ENCODE measurements around the gene CHST9.
A peak's percentile ranks its signal among the peaks of the same experiment; 100 is the strongest.
"Not testable (repeated sequence)": the region's sequence is repeated elsewhere in the genome, so short reads cannot be mapped to it uniquely, and the experiment has no call there.

The CHST9 gene

DNA sequence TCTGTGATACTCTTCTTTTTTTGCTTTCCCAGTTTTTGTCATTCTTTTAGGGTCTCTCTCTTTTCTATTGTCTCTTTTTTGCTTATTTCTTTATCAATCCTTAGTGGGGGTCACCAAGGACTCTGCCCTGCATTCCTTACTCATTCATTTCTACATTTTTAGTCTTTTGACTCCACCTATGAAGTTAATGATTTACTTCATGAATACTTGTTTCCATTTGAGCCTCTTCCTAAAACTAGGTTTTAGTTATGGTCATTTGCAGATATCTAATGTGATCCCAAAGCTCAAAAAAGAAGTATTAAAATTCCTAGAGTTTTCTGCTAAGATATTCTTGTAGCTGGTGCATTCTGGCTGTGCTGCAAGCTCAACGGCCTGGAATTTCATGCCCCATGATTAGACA lies 170.3 kb downstream of the CHST9 start:
- DNase-seq (ENCODE audit: extremely low spot score, insufficient read length, low read depth) (no peak), FAIRE-seq (no peak)

DNA sequence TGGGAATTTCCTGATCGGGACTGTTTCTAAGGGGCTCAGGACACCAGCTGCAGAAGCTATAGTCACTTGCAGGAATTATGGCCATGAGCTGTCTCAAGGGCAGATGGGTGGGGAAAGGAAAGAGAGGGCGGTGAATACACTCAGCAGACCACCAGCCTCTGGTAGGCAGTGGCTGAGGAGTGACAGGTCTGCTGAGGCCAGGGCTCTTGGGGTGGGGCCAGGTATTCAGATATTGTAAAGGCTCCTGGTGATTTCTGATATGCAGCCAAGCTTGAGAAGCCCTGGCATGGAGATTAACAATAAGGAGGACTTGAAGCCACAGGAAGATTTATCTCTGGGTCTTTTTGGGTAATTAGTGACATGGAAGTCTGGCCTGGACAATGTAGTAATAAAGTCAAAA lies 174.3 kb downstream of the CHST9 start:
- no peak for FAIRE-seq
- DNase-seq (ENCODE audit: extremely low spot score, insufficient read length, low read depth), result no peak

DNA sequence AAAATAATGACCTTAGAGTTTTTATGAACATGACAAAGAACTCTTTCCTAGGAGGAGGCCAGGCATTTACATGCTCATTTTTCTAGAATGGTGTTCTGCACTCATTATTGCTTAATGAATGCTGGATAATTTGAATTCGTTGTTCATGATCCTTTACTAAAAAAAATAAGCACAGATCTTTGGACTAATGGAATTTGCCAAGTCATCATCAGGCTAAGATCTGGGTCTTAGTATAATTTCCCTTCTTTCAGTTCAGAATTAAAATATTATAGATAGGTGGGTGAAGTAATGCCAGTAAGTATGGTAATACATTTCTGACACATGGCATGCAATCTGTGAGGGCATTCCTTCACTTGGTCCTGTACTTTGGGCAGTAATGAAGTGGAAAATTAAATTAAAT lies 175.8 kb downstream of the CHST9 start:
- DNase-seq (ENCODE audit: extremely low spot score, insufficient read length, low read depth) (no peak), FAIRE-seq (no peak)

DNA sequence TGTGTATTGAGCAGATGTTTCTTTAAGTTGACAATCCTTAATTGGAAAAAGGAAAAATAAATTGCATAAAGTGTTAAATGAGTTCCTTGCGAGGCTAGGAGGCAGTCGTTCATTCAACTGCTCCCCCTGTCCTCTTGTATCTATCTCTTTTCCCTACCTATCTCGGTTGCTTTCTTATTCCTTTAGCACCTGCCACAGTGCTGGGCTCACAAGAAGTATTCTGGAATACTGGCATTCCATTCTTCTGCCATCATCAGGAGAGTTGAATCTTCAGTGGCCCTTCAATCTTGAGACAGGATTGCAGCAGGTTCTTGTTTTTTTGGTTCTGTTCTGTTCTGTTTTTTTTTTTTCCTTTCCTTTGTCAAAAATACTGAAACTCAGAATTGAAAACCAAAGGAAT lies 176.5 kb downstream of the CHST9 start:
- no peak for DNase-seq (ENCODE audit: extremely low spot score, insufficient read length, low read depth)
- no peak for FAIRE-seq

DNA sequence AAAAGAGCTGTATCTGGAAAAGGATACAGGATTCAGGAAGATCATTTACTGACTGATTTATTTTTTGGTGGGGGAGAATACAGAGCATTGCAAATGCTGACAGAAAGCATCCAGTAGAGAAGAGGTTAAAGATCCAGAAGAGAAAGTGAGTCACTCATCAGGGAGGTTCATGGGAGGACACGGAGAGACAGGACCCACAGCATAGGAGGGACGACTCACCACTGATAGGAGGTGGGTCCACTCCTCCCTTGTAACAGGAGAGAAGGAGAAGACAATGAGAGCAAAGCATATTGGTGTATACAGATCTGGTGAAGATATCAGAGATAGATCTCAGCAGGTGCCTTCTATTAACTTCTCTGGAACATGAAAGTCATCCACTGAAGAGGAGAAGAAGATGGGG lies 177.2 kb downstream of the CHST9 start:
- DNase-seq (ENCODE audit: extremely low spot score, insufficient read length, low read depth) (no peak), FAIRE-seq (no peak)

DNA sequence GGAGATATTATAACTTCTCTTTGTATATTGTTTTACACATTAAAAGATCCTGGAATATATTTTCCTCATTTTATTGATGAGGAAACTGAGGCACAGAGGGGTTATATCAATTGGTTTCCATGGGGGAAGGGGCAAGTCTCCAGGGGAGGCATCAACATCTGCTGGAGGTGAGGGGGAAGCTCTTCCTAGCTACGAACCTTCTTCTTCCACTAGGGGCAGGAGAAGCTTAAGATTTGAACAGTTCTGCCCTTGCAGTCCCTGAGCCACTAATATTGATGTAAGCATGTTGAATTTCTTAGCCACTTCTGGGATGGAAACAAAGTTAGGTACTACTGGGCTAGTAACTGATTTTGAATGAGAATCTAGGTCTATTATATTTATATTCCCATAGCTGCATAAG lies 179.5 kb downstream of the CHST9 start:
- no peak for DNase-seq (ENCODE audit: extremely low spot score, insufficient read length, low read depth)
- FAIRE-seq, result no peak

DNA sequence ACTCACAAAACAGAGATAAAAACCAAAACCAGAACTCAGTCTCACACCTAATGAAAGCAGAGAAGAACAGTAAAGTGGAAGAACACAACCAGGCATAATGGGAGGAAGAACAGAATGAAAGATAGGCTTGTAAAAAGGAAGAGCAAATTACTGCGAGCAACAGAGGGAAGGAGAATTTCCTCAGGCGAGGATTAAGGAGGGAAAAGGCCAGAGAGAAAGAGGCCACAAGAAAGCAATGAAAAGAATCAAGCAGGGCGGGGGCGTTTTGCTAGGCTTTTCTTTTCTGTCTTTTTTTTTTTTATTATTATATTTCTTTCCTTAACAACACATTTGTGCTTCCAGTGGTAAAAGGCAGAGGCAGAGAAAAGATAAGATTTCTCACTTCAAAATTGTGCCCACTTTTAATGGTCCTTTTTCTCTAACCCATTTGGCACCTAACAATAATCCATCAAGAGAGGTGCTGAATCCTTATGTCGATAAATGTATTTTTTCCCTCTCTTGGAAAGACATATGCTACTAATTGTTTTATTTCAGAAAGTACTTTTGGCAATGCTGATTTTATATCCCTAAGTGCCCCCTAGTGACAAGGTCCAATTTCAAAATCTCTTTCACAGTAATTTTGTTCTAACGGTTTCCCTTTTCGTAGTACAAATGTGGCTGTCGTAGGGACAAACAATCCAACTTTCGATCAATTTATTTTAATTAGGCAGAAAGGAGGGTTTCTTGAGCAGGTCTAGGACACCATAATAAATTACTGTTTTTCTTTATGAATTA lies 180.9 kb downstream of the CHST9 start:
- DNase-seq (ENCODE audit: extremely low spot score, insufficient read length, low read depth) (no peak), FAIRE-seq (no peak)

DNA sequence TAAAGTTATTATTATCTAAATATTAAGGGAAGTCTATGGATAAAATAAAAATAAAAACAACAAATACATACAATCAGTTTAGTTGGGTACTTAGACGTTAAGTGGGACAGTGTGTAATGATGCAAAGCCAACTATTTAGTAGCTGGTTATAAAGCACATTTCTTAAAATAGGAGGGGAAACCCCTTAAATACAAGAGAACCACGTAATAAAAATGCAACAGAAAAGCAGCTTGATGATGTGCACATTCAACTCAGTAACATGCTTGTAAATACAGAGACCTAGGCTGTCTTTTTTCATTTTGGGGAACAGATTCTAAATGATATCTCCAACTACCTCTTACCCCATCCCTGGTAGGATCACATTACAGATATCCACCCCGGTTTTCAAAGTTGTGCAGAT lies 185.3 kb downstream of the CHST9 start:
- FAIRE-seq (no peak), DNase-seq (ENCODE audit: extremely low spot score, insufficient read length, low read depth) (no peak)

DNA sequence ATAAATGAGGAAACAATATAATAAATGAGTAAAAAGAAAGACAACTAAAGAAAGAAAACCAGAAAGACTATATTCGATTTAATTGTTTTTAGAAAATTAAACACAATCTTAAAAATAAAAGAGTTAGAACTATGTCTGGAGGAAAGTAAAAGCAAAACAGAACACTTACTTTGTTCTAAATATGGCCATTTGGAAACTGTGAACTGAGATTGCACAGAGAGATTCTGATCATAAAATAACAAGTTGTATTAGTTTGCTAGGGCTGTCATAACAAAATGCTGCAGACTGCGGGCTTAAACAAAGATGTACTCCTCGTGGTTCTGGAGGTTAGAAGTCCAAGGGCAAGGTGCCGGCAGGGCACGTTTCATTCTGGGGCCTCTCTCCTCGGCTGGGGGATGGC lies 191.5 kb downstream of the CHST9 start:
- FAIRE-seq (no peak), DNase-seq (ENCODE audit: extremely low spot score, insufficient read length, low read depth) (no peak)

DNA sequence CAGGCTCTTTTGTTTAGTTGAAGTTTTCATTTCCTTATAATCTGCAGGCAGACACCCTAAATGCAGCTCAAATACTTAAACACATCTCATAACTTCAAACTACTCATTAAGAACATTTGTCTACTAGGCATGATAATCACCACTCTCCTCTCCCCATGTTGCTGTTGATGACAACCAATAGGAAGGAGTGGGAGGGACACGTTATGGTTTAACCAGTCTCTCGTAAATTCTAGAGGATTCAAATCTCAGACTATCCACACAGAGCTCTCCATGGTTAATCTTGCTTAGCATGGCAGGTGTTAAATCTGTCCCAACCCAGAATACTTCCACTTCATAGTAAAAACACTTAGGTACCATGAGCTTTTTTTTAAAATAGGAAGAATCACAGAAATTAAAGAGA lies 192.2 kb downstream of the CHST9 start:
- FAIRE-seq (no peak), DNase-seq (ENCODE audit: extremely low spot score, insufficient read length, low read depth) (no peak)

DNA sequence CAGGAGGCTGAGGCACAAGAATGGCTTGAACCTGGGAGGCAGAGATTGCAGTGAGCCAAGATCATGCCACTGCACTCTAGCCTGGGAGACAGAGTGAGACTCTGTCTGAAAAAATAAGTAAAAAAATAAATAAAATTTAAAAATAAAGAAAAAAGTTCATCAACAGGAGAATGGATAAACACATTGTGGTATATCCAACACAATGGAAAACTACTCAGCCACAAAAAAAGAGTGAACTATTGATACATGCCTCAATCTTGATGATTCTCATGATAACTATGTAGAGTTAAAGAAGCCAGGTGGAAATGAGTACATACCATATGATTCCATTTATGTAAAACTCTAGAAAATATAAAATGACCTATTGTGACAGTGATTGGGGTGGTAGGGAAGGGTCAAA lies 195.3 kb downstream of the CHST9 start:
- no peak for DNase-seq (ENCODE audit: extremely low spot score, insufficient read length, low read depth)
- no peak for FAIRE-seq

DNA sequence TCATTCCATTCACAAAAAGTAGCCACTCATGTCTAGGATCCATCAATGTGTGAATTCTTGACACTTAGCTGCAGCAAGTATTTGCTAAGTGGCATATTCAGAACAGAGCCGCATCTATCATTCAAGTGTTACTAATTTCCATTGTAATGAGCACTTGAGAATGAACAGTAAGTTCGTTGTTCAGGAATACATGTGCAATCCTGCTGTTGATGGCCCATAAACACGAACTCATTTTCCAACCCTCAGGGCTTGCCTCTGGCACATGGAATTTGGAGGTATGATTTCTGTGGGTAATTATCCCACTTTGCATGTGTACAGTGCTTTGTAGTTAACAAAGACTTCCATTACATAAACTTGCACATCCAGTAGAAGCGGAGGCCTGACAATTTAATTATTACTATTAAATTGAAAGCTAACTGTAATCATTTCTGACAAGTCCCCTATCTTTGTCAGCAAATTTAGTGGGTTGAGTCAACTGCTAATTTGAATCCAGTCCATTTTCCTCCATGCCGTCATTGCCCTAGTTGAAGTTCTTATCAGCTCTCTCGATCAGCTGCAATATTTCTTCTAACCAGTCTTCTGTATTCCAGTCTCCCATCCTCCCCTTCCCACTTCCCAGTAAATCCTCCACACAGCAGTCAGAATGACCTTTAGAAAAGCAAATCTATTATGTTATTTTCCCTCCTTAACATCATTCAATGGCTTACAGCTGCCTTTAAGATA lies 203.6 kb downstream of the CHST9 start:
- DNase-seq (ENCODE audit: extremely low spot score, insufficient read length, low read depth), result no peak
- peak; percentile 24 for FAIRE-seq

DNA sequence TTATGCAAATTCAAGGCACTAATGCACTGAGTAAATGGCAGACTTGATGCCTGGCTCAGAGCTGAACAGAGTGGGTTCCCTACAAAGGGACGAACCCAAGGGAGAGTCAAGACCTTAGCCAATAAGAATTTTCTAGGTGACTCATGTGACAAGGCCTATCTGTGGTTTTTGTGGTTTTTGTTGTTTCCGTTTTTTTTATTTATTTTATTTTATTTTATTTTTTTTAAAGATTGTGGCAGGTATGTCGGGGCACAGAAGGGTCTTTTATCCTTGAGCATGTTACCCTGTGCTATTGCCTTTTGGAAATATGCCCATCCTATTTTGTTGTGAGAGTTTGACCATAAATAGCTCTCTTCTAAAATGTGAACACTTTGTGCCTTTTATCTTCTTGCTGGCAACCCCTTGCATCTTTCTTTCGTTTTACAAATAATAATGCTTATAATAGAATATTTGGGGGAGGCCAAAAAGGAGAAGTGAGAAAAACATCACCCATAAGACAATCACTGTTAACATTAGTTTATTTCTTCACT lies 206.2 kb downstream of the CHST9 start:
- DNase-seq (ENCODE audit: extremely low spot score, insufficient read length, low read depth), result peak; percentile 12

DNA sequence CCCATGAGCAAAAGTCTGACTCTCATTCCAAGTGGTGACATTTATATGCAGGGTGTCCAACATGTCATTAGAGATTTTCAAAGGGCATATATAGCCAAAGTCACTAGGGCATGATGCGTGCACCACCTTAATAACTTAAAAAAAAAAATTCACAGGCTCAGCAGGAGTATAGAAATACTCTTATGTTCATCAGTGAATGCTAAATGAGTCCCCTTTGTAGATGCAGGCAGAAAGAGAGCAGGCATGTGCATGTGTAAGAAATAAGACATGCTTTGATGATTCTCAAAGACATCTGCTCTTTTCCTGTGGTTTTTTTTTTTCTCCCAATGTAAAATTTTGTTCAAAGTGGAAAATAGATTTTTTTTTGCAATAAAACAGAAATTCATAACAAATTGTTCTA lies 207.3 kb downstream of the CHST9 start:
- DNase-seq (ENCODE audit: extremely low spot score, insufficient read length, low read depth), result no peak
- FAIRE-seq, result no peak

More for the DNA sequence above, 206.2 kb downstream of the CHST9 start:
- peak; percentile 92 for FAIRE-seq

DNA sequence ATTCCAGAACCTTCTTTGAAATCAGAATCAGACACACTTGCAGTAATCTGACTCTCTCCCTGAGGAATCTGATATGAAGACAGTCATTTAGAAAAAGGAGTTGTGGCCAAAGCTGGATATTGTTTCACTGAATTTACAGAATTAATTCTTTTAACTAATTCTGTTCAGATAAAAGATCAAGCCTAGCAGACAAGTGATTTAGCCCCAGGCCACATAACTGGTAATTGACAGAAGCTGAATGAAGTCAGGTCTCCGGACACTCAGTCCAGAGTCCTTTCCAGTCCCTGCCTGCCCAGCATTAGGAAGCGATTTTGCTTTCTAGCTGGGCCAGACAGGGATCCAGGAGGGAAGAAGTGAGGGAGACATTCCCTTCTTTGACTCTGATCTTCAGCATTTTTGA lies 208.9 kb downstream of the CHST9 start:
- DNase-seq (ENCODE audit: extremely low spot score, insufficient read length, low read depth), result no peak
- FAIRE-seq, result no peak

DNA sequence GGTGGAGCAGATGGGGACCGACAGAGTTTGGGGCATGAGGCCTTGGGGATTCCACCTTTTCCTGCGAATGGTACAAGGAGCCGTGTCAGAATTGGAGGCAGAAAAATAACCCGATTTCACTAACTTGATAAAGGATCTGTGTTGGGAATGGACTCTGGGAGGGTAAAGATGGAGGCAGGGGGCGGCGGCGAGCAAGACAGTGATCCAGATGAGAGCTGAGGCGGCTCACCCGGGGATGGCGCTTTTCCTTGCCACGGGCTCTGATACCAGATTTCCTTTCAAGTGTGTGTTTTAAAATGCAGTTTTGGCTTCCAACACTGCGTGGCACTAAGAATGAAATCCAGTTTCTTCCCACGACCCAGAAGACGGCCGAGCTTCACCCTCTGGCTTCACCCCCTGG lies 212.6 kb downstream of the CHST9 start:
- not testable (repeated sequence) for DNase-seq (ENCODE audit: extremely low spot score, insufficient read length, low read depth); FAIRE-seq

DNA sequence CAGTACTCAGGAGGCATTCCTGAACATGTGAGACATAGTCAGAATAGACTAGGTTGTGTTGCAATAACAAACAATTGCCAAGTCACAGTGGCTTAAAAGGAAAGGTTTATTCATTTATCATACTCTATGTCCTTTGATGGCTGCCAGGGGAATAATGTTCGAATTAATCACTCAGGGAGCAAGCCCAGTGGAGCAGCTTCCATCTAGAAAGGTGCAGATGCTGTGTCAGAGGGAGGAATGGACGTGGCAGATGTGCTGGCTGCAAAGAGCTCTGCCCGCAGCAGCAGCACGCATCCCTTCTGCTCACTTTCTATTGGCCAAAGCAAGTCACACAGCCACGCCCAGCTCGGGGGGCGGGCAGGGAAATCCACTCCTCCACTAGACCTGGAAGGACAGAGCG lies 213.7 kb downstream of the CHST9 start:
- no peak for FAIRE-seq

DNA sequence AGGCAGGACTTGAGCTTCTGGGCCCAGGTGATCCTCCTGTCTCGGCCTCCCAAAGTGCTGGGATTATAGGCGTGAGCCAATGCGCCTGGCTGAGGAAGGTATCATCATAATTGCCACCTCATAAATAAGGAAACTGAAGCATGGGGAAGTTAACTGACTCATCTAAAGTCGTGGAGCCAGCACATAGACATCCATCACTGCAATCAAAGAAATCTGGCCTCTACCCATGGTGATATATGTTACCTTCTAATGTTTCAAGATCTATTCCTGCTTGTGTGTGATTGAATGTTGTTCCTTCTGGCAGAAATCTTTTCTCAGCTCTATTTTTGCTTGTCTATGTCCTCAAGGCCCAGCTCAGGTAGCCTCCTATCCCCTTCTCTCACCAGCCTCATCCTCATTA lies 214.5 kb downstream of the CHST9 start:
- DNase-seq (ENCODE audit: extremely low spot score, insufficient read length, low read depth) (no peak), FAIRE-seq (no peak)

More for the DNA sequence above, 213.7 kb downstream of the CHST9 start:
- no peak for DNase-seq (ENCODE audit: extremely low spot score, insufficient read length, low read depth)

DNA sequence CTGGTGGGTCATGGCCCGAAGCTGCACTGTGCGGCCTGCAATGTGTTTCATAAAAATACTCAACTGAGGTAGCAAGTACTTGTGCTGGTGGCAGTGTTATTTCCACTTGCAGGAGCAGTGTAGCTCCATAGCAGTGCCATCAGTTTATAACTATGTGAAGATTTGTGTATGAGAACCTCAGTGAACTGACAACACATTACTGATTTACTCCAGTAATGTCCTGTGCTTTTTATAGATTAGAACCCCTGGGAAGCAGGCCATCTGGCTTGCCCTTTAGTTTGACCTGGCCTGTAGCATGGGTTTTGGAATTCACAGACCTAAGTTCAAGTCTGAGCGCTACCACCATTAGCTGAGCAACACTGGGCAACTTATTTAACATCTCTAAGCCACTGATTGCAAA lies 219.9 kb downstream of the CHST9 start:
- no peak for DNase-seq (ENCODE audit: extremely low spot score, insufficient read length, low read depth)
- FAIRE-seq, result no peak

DNA sequence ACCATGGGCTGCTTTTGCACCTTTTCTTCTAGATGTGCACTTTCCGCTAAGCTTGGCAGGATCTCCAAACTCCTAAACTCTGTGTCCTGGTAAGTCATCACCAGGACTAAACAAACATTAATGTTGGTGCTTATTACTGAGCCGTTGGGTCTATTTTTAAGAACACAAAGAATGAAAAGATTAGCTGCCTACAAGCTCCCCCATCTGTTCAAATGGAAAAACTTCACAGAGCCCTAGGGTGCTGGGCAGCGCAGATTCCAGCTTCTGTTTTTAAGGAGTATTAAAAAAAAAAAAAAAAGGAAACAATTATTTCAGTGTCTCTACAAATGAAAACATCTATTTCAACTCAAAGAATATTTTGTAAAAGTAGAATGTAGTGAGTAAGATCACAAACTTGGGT lies 221.8 kb downstream of the CHST9 start:
- DNase-seq (ENCODE audit: extremely low spot score, insufficient read length, low read depth) (no peak), FAIRE-seq (peak; percentile 26)

DNA sequence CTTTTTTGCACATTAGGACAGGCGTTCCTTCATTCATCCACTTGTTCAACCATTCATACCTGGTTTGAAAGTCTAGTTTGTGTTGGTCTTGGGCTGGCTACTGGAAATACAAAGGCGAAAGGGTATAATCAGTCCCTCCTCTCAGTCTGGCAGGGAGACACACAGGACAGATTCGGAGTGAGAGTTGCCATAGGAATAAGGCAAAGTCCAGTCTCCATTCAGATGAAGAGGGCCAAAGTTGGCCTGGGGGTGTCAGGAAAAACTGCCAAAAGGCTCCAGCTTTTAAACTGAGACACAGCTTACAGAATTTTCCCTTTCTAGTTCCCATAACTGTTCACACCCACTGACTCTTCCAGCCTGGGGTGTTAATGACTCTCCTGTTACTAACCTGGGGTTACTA lies 223.3 kb downstream of the CHST9 start:
- no peak for FAIRE-seq

More for the DNA sequence above, 223.3 kb downstream of the CHST9 start:
- DNase-seq (ENCODE audit: extremely low spot score, insufficient read length, low read depth), result no peak
